Omental fat pad (tissue), 4 donors: Measurements from ENCODE around the gene CACNA2D3. TPM values are rescaled to one million over a fixed set of nuclear protein-coding genes. Genes with fewer than 3 reads are reported as not detected.

Experiments
- ATAC-seq: fragments of 150-250 bp; one replicate; pipeline ENCODE4 v1.9.1; 2016; ENCODE audit warnings: mild to moderate bottlenecking, moderate library complexity; ENCODE audit not compliant: low FRiP score
- DNase-seq: peaks from one replicate; pipeline ENCODE4 v3.0.0-alpha.2; 2019; ENCODE audit warnings: low spot score
- CTCF ChIP-seq, 3 donors: fragments of 450-650 bp; IDR thresholded peaks; one replicate each; pipeline ENCODE4 v1.5.1; 2016 to 2017; ENCODE audit warnings: antibody characterized with exemption in 3 of 3, mild to moderate bottlenecking in 3 of 3, moderate library complexity in 2 of 3
- total RNA-seq, 4 donors: library from RNA; depleted of rRNA; stranded (reverse); fragments of >200 nt; gene quantifications; one replicate each; pipeline ENCODE4 v1.1.0, GENCODE V29; 2016

CACNA2D3 gene
- total RNA-seq, 4 donors from 2014 or later = 2.6 to 6.1 (median 4.5) TPM

- DNase-seq (no peak), ATAC-seq (no peak)
- no peak for TF ChIP-seq CTCF (IDR thresholded peaks at IDR 0.05)
Observed at GRCh38 chr3:54772051-54772450, 649.7 kb downstream of the CACNA2D3 start.

GRCh38 chr3:54772746-54773145 is 650.4 kb downstream of the CACNA2D3 start:
- no peak for TF ChIP-seq CTCF (IDR thresholded peaks at IDR 0.05)
- ATAC-seq = no peak
- DNase-seq = no peak

- TF ChIP-seq CTCF (IDR thresholded peaks at IDR 0.05) = no peak
- no peak for ATAC-seq
- DNase-seq = no peak
Observed at GRCh38 chr3:54773271-54773670, 650.9 kb downstream of the CACNA2D3 start.

GRCh38 chr3:54776601-54777000 is 654.2 kb downstream of the CACNA2D3 start:
- no peak for TF ChIP-seq CTCF (IDR thresholded peaks at IDR 0.05)
- DNase-seq = no peak
- no peak for ATAC-seq

GRCh38 chr3:54777141-54777540 is 654.8 kb downstream of the CACNA2D3 start:
- DNase-seq (no peak), ATAC-seq (no peak)
- no peak for TF ChIP-seq CTCF (IDR thresholded peaks at IDR 0.05)

- no peak for TF ChIP-seq CTCF (IDR thresholded peaks at IDR 0.05)
- no peak for ATAC-seq
- DNase-seq = no peak
Observed at GRCh38 chr3:54780336-54780735, 658.0 kb downstream of the CACNA2D3 start.

GRCh38 chr3:54781728-54782127 is 659.4 kb downstream of the CACNA2D3 start:
- TF ChIP-seq CTCF (IDR thresholded peaks at IDR 0.05) = no peak
- DNase-seq (no peak), ATAC-seq (no peak)
